Erythroblast (primary cell): ENCODE measurements around the gene KRTAP5-4.

Experiments
- GATA1 ChIP-seq: IDR thresholded peaks from 2 replicates; pipeline ENCODE4 v1.6.1; 2011; ENCODE audit warnings: low read depth, mild to moderate bottlenecking, control low read depth, low read length, moderate library complexity
- POLR2A ChIP-seq: IDR thresholded peaks from 2 replicates; pipeline ENCODE4 v1.6.1; 2011; ENCODE audit warnings: mild to moderate bottlenecking, low read length

GRCh38 chr11:1644601-1645356, 22.8 kb upstream of the KRTAP5-4 start:
- TF ChIP-seq POLR2A: no peak
- TF ChIP-seq GATA1: no peak
